ENCODE data around the gene PLET1.

Gene PLET1, protein sequence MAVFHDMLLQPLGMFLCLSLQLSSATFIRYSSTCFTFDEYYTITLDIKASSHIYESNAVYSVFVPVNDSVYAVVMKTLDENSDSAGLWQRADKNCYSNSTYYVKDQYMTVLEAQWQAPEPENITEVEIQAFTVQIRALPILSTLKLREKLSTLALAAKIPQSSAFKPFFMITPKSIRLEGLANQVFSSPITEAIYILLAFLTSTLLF

DNA sequence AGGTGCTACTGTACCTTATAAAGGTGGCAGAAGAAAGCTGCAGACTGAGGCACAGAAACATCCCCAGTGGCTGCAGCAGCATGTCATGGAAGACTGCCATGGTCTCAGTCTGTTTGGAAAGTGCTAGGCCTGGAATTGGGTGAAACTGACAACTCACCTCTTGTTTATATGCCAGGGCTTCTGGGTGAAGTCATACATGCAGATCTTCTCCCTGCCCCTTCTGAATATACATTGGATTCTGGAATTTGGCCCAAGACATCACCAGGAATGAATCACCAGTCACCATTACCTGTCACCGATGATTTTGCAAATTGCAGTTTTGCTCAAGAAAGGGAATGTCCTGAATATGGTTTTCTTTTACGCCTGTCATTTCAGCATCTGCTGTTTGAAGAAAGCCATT is at the start of gene PLET1:
Gene PLET1 (minus strand): TSS at position 371 of the 400 bp plus-strand sequence. CDS start 271 bp downstream, at position 100.
- no peak for DNase-seq

GRCh38 chr11:112310419-112310818 is 49.8 kb upstream of the PLET1 start:
- DNase-seq, result no peak

DNA sequence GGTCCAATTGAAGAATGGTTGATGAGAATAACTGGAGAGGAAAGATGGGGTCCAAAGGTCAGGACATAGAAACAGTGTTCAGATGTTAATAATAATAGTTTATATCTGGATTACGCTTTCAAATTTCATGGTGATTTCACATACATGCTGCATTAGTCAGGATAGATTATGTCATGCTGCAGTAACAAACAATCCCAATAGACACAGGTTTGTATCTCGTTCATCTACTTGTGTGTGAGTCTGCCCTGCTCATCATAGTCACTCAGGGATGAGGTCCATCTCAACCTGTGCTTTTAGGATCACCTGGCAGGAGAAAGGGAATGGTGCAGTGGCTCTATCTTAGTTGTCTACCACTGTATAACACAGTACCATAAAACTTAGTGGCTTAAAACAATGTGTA is 48.0 kb upstream of the PLET1 start:
- no peak for DNase-seq

GRCh38 chr11:112307616-112308015 is 47.0 kb upstream of the PLET1 start:
- DNase-seq, result no peak

DNA sequence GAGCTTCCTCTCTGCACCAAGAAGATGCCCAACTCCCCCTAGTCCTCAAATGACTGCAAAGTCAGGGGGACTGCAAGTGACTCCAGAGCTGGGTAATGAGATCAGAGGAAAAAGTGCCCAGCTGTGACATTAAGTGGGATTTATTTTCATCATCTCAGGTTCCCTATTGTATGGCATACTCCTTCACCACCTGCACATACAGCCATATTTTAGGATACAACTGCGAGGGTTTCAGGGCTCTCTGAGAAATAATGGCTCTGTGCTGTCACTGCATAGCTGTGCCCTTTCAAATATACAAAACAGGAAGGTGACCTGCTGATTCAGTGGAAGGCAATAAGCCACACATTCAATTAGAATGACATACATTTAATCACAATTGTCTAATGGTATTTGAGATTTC is 45.6 kb upstream of the PLET1 start:
- no peak for DNase-seq

- DNase-seq, result no peak
Measured at GRCh38 chr11:112304914-112305313, 44.3 kb upstream of the PLET1 start.

- no peak for DNase-seq
Measured at GRCh38 chr11:112303616-112304015, 43.0 kb upstream of the PLET1 start.

GRCh38 chr11:112302226-112302868 is 41.7 kb upstream of the PLET1 start:
- DNase-seq, result no peak

DNA sequence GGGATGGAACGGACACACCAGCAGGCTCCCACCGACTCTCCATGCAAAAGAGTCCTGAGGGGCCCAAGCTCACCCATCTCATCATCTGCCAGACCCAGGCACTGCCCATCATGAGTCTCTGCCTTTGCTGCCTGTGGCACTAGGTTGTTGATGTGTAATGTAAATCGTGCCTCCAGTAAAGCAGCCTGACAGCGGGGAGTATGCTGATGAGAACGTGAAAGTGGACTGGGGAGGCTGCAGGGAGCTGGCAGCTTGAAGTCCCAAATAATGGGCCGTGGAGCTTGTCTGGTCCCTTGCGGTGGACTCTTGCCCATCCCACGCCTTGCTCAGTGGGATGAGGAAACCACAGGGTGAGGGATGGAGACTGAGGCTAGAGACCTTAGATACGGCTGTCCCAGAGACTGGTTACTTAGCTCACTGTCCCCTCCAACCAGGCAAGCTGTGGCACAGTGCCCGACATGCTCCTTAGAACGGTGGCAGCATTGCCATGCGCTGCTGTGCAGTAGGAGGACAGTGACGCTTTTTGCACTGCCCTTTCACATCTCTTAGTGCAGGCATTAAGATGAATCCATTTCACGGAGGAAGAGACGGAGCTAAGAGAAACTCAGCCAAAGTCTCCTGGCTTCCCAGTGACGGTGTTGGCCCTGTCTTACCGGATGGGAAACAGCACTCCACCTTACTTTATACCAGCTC is 39.6 kb upstream of the PLET1 start:
- DNase-seq, result no peak

GRCh38 chr11:112298535-112298934 is 37.9 kb upstream of the PLET1 start:
- DNase-seq, result no peak

GRCh38 chr11:112297248-112297866 is 36.7 kb upstream of the PLET1 start:
- DNase-seq, result no peak

DNA sequence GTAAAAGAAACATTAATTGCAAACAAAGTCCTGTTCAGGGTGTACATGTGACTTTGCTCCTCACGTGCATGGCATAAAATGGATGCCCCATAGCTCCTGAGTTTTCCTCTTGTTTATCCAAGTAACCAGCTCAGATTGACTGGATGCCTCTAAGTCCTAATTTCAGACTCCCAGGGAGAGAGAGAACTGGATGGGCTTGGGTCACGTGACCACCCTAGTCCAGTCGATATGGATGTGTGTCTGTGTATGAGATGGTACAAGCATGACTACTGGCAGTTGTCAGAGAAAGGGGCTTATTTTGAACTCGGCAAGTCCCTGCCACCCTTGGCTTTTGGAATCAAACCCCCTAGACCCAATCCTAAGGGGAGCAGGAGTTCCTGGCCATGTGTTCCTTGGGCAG is 35.4 kb upstream of the PLET1 start:
- DNase-seq, result no peak

- no peak for DNase-seq
Measured at GRCh38 chr11:112294688-112295340, 34.2 kb upstream of the PLET1 start.

DNA sequence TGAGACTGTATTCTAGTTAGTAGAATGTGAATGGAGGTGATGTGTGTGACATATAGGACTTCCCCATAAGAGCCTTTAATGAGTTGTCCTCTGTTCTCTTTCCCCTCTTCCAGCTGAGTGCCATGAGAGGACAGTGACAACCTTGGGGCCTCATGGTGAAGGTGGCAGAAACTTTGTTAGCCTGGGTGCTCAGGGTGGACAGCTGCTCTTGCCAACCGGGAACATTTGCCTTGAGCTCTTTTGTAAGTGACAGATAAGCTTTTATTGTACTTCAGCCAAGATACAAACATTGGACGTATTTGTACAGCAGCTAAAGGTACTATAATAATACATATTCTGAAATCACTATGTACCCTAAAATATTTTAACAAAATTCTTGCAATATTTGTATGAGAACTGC is 33.0 kb upstream of the PLET1 start:
- no peak for DNase-seq

GRCh38 chr11:112292785-112293407 is 32.2 kb upstream of the PLET1 start:
- no peak for DNase-seq

- no peak for DNase-seq
Measured at GRCh38 chr11:112292188-112292587, 31.5 kb upstream of the PLET1 start.

DNA sequence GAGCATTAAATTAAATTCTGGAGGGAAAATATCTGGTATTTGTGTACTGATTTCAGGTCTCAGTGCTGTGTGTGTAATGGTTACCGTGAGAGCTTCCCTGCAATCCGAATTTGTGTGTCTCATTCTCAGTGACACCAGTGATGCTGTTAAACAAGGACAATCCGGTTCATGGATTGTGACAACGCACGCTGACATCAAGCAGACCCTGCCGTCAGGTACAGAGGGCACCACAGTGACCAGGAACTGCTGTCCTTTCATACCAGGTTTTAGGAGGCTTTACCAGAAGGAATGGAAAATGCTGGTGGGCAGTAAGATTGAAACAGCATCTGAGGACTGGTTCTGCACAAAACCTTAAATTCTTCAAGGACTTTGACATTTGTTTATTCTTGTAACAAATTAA is 30.5 kb upstream of the PLET1 start:
- DNase-seq, result no peak

GRCh38 chr11:112290493-112290850 is 29.8 kb upstream of the PLET1 start:
- no peak for DNase-seq

DNA sequence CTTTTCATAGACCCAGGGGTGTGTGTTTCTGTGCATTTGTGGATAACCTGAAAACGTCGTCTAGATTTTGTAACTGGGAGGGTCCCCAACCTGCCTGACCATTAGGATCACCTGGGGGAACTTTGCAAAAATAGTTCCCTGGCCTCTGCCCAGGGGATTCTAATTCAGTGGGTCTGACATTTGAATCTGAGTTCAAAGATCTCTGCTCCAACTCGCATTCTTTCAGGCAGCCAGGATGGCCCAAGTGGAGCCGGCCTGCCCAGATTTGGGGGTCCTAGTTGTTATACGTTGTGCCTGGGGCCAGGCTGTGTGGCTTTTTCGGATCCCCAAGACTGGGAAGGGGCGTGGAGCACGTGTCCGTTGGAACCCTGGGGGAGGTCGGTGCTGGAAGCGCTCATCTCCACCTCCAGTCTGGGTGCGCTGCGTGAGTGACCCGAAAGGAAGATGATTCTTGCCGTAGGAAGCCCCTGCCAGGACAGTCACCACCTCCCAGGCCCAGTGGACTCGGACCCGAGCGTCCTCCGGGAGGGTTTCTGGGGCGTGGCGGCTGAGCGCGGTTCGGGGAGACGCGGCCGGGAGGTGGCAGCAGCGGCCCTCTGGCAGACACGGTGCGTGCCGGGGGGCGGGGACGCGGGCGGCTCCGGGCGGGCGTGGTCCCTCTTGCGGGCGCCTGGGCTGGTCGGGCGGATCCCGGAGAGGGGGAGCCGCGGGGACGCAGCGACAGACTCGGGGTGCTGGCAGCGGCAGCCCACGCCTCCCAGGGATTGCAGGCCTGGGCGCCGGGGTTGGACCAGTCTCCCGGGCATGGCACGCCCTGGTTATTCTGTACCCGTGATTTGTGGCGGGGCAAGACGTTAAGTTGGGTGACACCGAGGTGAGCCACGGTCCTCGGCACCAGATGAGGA is 29.2 kb upstream of the PLET1 start:
- peak; percentile 44 for DNase-seq

- no peak for DNase-seq
Measured at GRCh38 chr11:112288021-112288420, 27.4 kb upstream of the PLET1 start.

DNA sequence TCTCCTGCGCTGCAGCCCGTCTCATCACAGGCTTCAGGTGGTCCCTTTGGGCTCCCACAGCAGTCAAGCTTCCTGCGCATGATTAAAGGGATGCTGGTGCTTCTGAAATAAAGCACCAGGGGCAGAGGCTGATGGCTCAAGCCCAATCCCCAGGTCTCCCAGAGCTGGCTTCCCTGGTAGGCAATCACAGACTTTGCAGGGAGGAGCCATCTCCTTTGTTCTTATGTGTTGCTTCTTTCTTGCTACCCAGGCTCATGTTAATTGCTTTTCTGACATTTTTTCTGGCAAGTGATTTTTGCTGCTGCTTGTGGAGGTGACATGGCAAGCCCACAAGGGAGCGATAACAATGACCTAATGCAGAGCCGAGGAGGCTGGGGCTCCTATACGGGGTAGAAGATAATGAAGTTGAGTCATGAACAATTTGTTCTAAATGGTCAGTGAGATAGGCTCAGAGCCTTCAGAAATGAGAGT is 25.2 kb upstream of the PLET1 start:
- no peak for DNase-seq

- DNase-seq, result no peak
Measured at GRCh38 chr11:112281726-112282125, 21.1 kb upstream of the PLET1 start.
